GM12878 (cell line): ENCODE data around the gene ZNF512B. TPM values are rescaled to one million over a fixed set of nuclear protein-coding genes. Genes with fewer than 3 reads are reported as not detected.

Experiments used
- ATAC-seq: fragments of 200-7000 bp; cut with Tn5 transposase; 3 replicates; pipeline ENCODE4 v1.9.1; 2020; ENCODE audit warnings: mild to moderate bottlenecking, moderate library complexity
- BruUV-seq: library from RNA; stranded (reverse); fragments of 400-500 nt; replicated peaks from 2 replicates; lab custom pipeline; 2021; lab: Mats Ljungman, UMichigan
- CTCF ChIA-PET: fragments of 300-600 bp; sonication (Branson Sonifier 250); formaldehyde crosslinking; extraction: SDS; loops from one replicate; lab custom pipeline; 2021; ENCODE audit warnings: inconsistent platforms; lab: Yijun Ruan, JAX
- POLR2A ChIA-PET: fragments of 350-600 bp; formaldehyde crosslinking; extraction: SDS; loops from one replicate; lab custom pipeline; 2021; ENCODE audit warnings: inconsistent platforms; lab: Charles Lee
- RAD21 ChIA-PET: fragments of 300-600 bp; sonication (Branson Sonifier 250); formaldehyde crosslinking; loops from one replicate; lab custom pipeline; 2023; ENCODE audit warnings: antibody characterized with exemption; ENCODE audit not compliant: unreplicated experiment; lab: Charles Lee
- SMC1A ChIA-PET: fragments of 300-600 bp; sonication (Branson Sonifier 250); formaldehyde crosslinking; loops from one replicate; lab custom pipeline; 2023; ENCODE audit not compliant: unreplicated experiment, uncharacterized antibody; lab: Charles Lee
- DNase-seq: peaks from one replicate; pipeline ENCODE4 v3.0.0-alpha.2; 2011; ENCODE audit warnings: low read depth, low spot score
- FAIRE-seq: peaks from 3 replicates; lab custom pipeline; 2011; peaks lifted over from hg19 to GRCh38; lab: Jason Lieb, UNC
- H2AFZ ChIP-seq: 2 replicates; pipeline ENCODE4 v1.6.0; 2011; ENCODE audit warnings: low read depth, low read length, control low read depth; ENCODE audit not compliant: control insufficient read depth
- H3K27ac ChIP-seq: 2 replicates; pipeline ENCODE4 v1.5.1; 2011; ENCODE audit warnings: control low read depth; ENCODE audit not compliant: control insufficient read depth, insufficient read depth
- H3K27me3 ChIP-seq, 2 experiments: replicated peaks in 1 of 2; 2 replicates each; pipeline versions ENCODE4 v1.6.0 to v1.6.1; 2011; ENCODE audit warnings: low read length in 1 of 2; ENCODE audit not compliant: control insufficient read depth in 2 of 2, insufficient read depth in 2 of 2
- H3K36me3 ChIP-seq, 2 experiments: 2 replicates each; pipeline ENCODE4 v1.5.1; 2011; ENCODE audit warnings: low read length in 1 of 2; ENCODE audit not compliant: control insufficient read depth in 2 of 2, insufficient read depth in 2 of 2
- H3K4me1 ChIP-seq: 2 replicates; pipeline ENCODE4 v1.6.1; 2011; ENCODE audit warnings: mild to moderate bottlenecking, low read length, moderate library complexity, mixed read lengths; ENCODE audit not compliant: control insufficient read depth, insufficient read depth
- H3K4me2 ChIP-seq: 2 replicates; pipeline ENCODE4 v1.6.0; 2011; ENCODE audit warnings: control low read depth; ENCODE audit not compliant: control insufficient read depth, insufficient read depth
- H3K4me3 ChIP-seq: fragments of 200-600 bp; sonication (generic); 2 replicates; pipeline ENCODE4 v1.5.1; 2016
- H3K79me2 ChIP-seq: 2 replicates; pipeline ENCODE4 v1.6.0; 2011; ENCODE audit warnings: low read length; ENCODE audit not compliant: control insufficient read depth, insufficient read depth
- H3K9ac ChIP-seq: 2 replicates; pipeline ENCODE4 v1.8.0; 2011; ENCODE audit warnings: low read length, control low read depth, mixed read lengths; ENCODE audit not compliant: control insufficient read depth, insufficient read depth
- H3K9me3 ChIP-seq: replicated peaks from 3 replicates; pipeline ENCODE4 v1.5.1; 2011; ENCODE audit warnings: mild to moderate bottlenecking, low read length; ENCODE audit not compliant: control insufficient read depth, insufficient read depth
- H4K20me1 ChIP-seq: 2 replicates; pipeline ENCODE4 v1.6.0; 2011; ENCODE audit not compliant: control insufficient read depth, insufficient read depth
- EED ChIP-seq: sonication (generic); IDR thresholded peaks from 2 replicates; pipeline ENCODE4 v1.6.1; 2016; ENCODE audit warnings: antibody characterized with exemption, low read depth
- POLR2A ChIP-seq: IDR thresholded peaks from 2 replicates; pipeline ENCODE4 v1.6.1; 2011; ENCODE audit warnings: low read depth, mild to moderate bottlenecking, low read length
- WGBS: methylation state at CpG from one replicate; pipeline ENCODE4 v1.1.6; 2016; ENCODE audit warnings: low lambda C conversion rate; ENCODE audit not compliant: insufficient replicate concordance, insufficient coverage; ENCODE audit errors: missing lambda C conversion rate; 5-methylcytosine and 5-hydroxymethylcytosine counted together
- in situ Hi-C: fragments of 300-500 bp; cut with MboI; formaldehyde crosslinking; loops from 9 replicates; pipeline ENCODE4 v1.14.3; 2018; ENCODE audit warnings: mixed read lengths
- intact Hi-C: fragments of 100-400 bp; cut with micrococcal nuclease; formaldehyde crosslinking; loops from one replicate; pipeline ENCODE4 v1.14.2; 2022; ENCODE audit not compliant: unreplicated experiment
- polyA plus RNA-seq, 11 experiments: library from polyadenylated mRNA; depleted of rRNA in 4 of 11; unstranded in 6 of 11; stranded (reverse) in 5 of 11; fragments of >200 nt; fragmentation: Nextera tagmentation in 4 of 11; fragmentation: Illumina TruSeq in 1 of 11; extraction: Ambion mirVana in 4 of 11; extraction: Trizol in 1 of 11; gene quantifications; 1 replicate in 1 of 11; 2 replicates in 10 of 11; pipeline versions ENCODE4 v1.2.1 to v1.2.3, GENCODE V29; 2011 to 2016; ENCODE audit warnings: inconsistent platforms in 2 of 11, missing spikeins in 2 of 11, low read depth in 1 of 11
- total RNA-seq, 4 experiments: library from RNA; depleted of rRNA in 3 of 4; stranded (reverse); fragments of >200 nt in 3 of 4; fragmentation: Illumina TruSeq in 1 of 4; extraction: Trizol in 1 of 4; gene quantifications; 2 replicates each; pipeline versions ENCODE4 v1.2.1 to v1.2.3, GENCODE V29; 2013 to 2021
- TF ChIP-seq, protein P1 (sequence below): fragments of 450-650 bp; IDR thresholded peaks from 2 replicates; pipeline ENCODE4 v1.6.1; 2017; ENCODE audit warnings: mild to moderate bottlenecking, low read depth, inconsistent platforms; ENCODE audit not compliant: poor library complexity, severe bottlenecking

Gene ZNF512B
- total and polyA plus RNA-seq, 10 of the 15 experiments (the other 5 are each of a cell fraction or from before 2014, with no cell fraction given): 0.06 to 23.9 (median 4.0) TPM

DNA sequence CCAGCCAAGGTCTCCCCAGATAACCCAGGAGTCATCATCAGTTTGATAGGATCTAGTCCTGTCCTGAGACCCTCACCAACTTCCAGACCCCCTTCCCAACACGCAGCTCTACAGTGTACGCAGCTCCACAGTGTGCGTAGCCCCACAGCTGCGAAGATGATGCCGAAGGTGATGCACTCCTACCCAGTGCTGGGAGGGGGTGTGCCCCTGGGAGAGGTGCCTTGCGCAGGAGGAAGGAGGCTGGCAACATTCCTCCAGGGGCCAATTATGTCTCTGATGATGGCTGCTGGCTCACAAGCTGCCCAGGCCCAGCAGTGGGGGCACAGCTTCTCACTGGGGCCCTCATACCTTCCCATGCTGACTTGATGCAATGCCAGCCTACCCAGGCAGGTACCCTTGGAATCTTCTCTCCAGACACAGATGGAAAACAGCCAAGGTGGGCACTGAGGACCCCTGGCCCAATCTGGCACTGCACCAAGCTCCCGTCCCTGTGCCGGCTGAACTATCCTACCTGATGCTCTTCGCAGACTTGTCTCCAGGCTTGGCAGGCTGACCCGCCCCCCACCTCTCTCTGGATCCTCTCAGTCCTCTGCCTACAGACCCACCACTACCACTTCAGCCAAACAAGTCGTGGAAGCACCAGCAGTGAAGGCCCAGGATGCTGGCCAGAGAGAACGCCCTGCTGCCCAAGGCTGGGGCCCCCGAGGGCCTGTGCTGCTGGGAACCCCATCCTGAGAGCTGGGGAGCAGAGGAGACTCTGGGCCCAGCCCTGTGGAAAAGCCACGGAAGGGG lies 1.4 kb downstream of the ZNF512B start:
- Histone ChIP-seq H3K27me3 (no peaks in the 10 kb centered on the region), H3K9ac (peak overlapping the region; percentile 92), H4K20me1 (no peaks in the 10 kb centered on the region), H3K27ac (peak overlapping the region; percentile 72), H3K36me3 (peaks cover 6 to 13% of the 10 kb centered on the region in 2 experiments; a peak in 3 of 4 replicates), H3K9me3 (no peaks in the 10 kb centered on the region), H3K4me3 (peak overlapping the region; percentile 82), H3K79me2 (peaks cover 15% of the 10 kb centered on the region), H3K4me2 (peak overlapping the region; percentile 97), H2AFZ (no peak overlapping the region), H3K4me1 (peaks cover 11% of the 10 kb centered on the region)
- 78% methylated on average over 14 of the region's 14 CpGs for WGBS
- intact Hi-C loops (no loop called here), in situ Hi-C loops (no loop called here)
- no TSS peak for BruUV-seq
- peak; percentile 11; the same call in 1 of the 3 replicates for ATAC-seq
- no peak for FAIRE-seq
- DNase-seq: no peak
- POLR2A ChIA-PET: interaction anchor here (1.4 kb wide), 1 partner anchor 11 kb away, joined by 11 read pairs; the partner anchor contains the start of gene UCKL1
- RAD21 ChIA-PET: no interaction called here
- CTCF ChIA-PET: interaction anchor here (1.0 to 1.2 kb wide), 2 partner anchors 14 to 71 kb away, joined by 3 to 4 read pairs; no protein-coding TSS in a partner anchor
- SMC1A ChIA-PET: no interaction called here
- TF ChIP-seq EED (0 out of 2 replicates have a peak, but pooled peaks have one; percentile 12), POLR2A (peak; percentile 28)
- TF ChIP-seq, protein P1, sequence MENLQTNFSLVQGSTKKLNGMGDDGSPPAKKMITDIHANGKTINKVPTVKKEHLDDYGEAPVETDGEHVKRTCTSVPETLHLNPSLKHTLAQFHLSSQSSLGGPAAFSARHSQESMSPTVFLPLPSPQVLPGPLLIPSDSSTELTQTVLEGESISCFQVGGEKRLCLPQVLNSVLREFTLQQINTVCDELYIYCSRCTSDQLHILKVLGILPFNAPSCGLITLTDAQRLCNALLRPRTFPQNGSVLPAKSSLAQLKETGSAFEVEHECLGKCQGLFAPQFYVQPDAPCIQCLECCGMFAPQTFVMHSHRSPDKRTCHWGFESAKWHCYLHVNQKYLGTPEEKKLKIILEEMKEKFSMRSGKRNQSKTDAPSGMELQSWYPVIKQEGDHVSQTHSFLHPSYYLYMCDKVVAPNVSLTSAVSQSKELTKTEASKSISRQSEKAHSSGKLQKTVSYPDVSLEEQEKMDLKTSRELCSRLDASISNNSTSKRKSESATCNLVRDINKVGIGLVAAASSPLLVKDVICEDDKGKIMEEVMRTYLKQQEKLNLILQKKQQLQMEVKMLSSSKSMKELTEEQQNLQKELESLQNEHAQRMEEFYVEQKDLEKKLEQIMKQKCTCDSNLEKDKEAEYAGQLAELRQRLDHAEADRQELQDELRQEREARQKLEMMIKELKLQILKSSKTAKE: no peak
